ENCODE measurements around the gene STOML1.

STOML1 gene

GRCh38 chr15:73955326-73955725 lies 36.8 kb downstream of the STOML1 start:
- H3K27ac ChIP-seq, result peak overlapping the region in 1 of 2 donors; percentile 15
- H3K4me3 ChIP-seq, result no peak overlapping the region
- peak; percentile 71 for DNase-seq (ENCODE audit: low spot score)
- TF ChIP-seq CTCF (IDR thresholded peaks at IDR 0.05), result no peak

- Histone ChIP-seq H3K4me3 (no peak overlapping the region), H3K27ac (peak overlapping the region in 1 of 2 donors; percentile 99)
- DNase-seq (ENCODE audit: low spot score), result no peak
- no peak for TF ChIP-seq CTCF (IDR thresholded peaks at IDR 0.05)
These were observed 37.6 kb downstream of the STOML1 start for GRCh38 chr15:73954188-73955145.

- peak overlapping the region; percentile 97 to 99 for H3K27ac ChIP-seq
- no peak overlapping the region for H3K4me3 ChIP-seq
- TF ChIP-seq CTCF (IDR thresholded peaks at IDR 0.05), result no peak
- no peak for DNase-seq (ENCODE audit: low spot score)
These were observed 39.0 kb downstream of the STOML1 start for GRCh38 chr15:73952913-73953750.

- Histone ChIP-seq H3K4me3 (no peak overlapping the region), H3K27ac (peak overlapping the region; percentile 97 to 99)
- TF ChIP-seq CTCF (IDR thresholded peaks at IDR 0.05), result no peak
- no peak for DNase-seq (ENCODE audit: low spot score)
These were observed 39.8 kb downstream of the STOML1 start for GRCh38 chr15:73952171-73952912.

GRCh38 chr15:73951601-73952000 lies 40.5 kb downstream of the STOML1 start:
- no peak for TF ChIP-seq CTCF (IDR thresholded peaks at IDR 0.05)
- DNase-seq (ENCODE audit: low spot score), result no peak
- peak overlapping the region; percentile 97 to 99 for H3K27ac ChIP-seq
- peak overlapping the region; percentile 21 for H3K4me3 ChIP-seq

- peak; percentile 97 for DNase-seq (ENCODE audit: low spot score)
- no peak overlapping the region for H3K4me3 ChIP-seq
- TF ChIP-seq CTCF (IDR thresholded peaks at IDR 0.05), result peak; percentile 62
- H3K27ac ChIP-seq, result peak overlapping the region; percentile 97 to 99
These were observed 41.1 kb downstream of the STOML1 start for GRCh38 chr15:73950831-73951561.
